Astrocyte (in vitro differentiated cells and primary cell): Measurements from ENCODE around the gene ZNF582. TPM values are rescaled to one million over a fixed set of nuclear protein-coding genes. Genes with fewer than 3 reads are reported as not detected.

ENCODE experiments used
- DNase-seq: peaks from one replicate; pipeline ENCODE4 v3.0.0-alpha.2; 2010; ENCODE audit warnings: low read depth
- FAIRE-seq: peaks from 2 replicates; lab custom pipeline; 2011; peaks lifted over from hg19 to GRCh38; lab: Jason Lieb, UNC
- H2AFZ ChIP-seq: 2 replicates; pipeline ENCODE4 v1.6.0; 2012; ENCODE audit warnings: low read depth, low read length, inconsistent platforms
- H3K27ac ChIP-seq: 2 replicates; pipeline ENCODE4 v1.5.1; 2011; ENCODE audit warnings: low read depth, low read length, inconsistent platforms
- H3K27me3 ChIP-seq: 2 replicates; pipeline ENCODE4 v1.6.0; 2011; ENCODE audit warnings: low read length, inconsistent platforms; ENCODE audit not compliant: insufficient read depth
- H3K36me3 ChIP-seq: 2 replicates; pipeline ENCODE4 v1.5.1; 2011; ENCODE audit warnings: low read length, inconsistent platforms; ENCODE audit not compliant: insufficient read depth
- H3K4me1 ChIP-seq: 2 replicates; pipeline ENCODE4 v1.5.1; 2011; ENCODE audit warnings: low read length, inconsistent platforms; ENCODE audit not compliant: insufficient read depth
- H3K4me2 ChIP-seq: 2 replicates; pipeline ENCODE4 v1.6.0; 2012; ENCODE audit warnings: low read length, inconsistent platforms
- H3K4me3 ChIP-seq: 2 replicates; pipeline ENCODE4 v1.5.1; 2011; ENCODE audit warnings: low read depth, mild to moderate bottlenecking, low read length, inconsistent platforms; ENCODE audit not compliant: insufficient read depth
- H3K79me2 ChIP-seq: 2 replicates; pipeline ENCODE4 v1.6.0; 2012; ENCODE audit warnings: mild to moderate bottlenecking, low read length, inconsistent platforms; ENCODE audit not compliant: insufficient read depth
- H3K9ac ChIP-seq: 2 replicates; pipeline ENCODE4 v1.6.0; 2012; ENCODE audit warnings: mild to moderate bottlenecking, low read length, inconsistent platforms
- H3K9me3 ChIP-seq: 2 replicates; pipeline ENCODE4 v1.5.1; 2012; ENCODE audit warnings: low read depth, mild to moderate bottlenecking, low read length, inconsistent platforms; ENCODE audit not compliant: insufficient read depth
- H4K20me1 ChIP-seq: 2 replicates; pipeline ENCODE4 v1.6.0; 2012; ENCODE audit warnings: low read length, inconsistent platforms; ENCODE audit not compliant: insufficient read depth
- H3K27ac Mint-ChIP-seq: one replicate; pipeline ENCODE4 v1.8.0; 2021; ENCODE audit warnings: mild to moderate bottlenecking, mixed read lengths; ENCODE audit not compliant: unreplicated experiment
- H3K27me3 Mint-ChIP-seq: one replicate; pipeline ENCODE4 v1.8.0; 2021; ENCODE audit warnings: low read depth, mixed read lengths; ENCODE audit not compliant: unreplicated experiment
- H3K36me3 Mint-ChIP-seq: one replicate; pipeline ENCODE4 v1.8.0; 2021; ENCODE audit warnings: low read depth, mixed read lengths; ENCODE audit not compliant: unreplicated experiment
- H3K4me1 Mint-ChIP-seq: one replicate; pipeline ENCODE4 v1.8.0; 2021; ENCODE audit warnings: low read depth, mixed read lengths; ENCODE audit not compliant: unreplicated experiment
- H3K4me3 Mint-ChIP-seq: one replicate; pipeline ENCODE4 v1.8.0; 2021; ENCODE audit warnings: mild to moderate bottlenecking, moderate library complexity, mixed read lengths; ENCODE audit not compliant: unreplicated experiment
- H3K9me3 Mint-ChIP-seq: one replicate; pipeline ENCODE4 v1.8.0; 2021; ENCODE audit warnings: mild to moderate bottlenecking, mixed read lengths; ENCODE audit not compliant: unreplicated experiment
- EZH2 ChIP-seq: IDR thresholded peaks from 2 replicates; pipeline ENCODE4 v1.6.1; 2012; ENCODE audit warnings: mild to moderate bottlenecking, low read length, inconsistent platforms; ENCODE audit not compliant: insufficient read depth
- total RNA-seq: library from RNA; stranded (reverse); gene quantifications from 2 replicates; pipeline ENCODE4 v1.2.1, GENCODE V29; 2021
- TF ChIP-seq, protein P1 (sequence below): IDR thresholded peaks from 2 replicates; pipeline ENCODE4 v1.5.1; 2011; ENCODE audit warnings: low read depth, mild to moderate bottlenecking, inconsistent platforms, low read length, moderate library complexity; ENCODE audit not compliant: insufficient read depth

The ZNF582 gene
- total RNA-seq, 1 donor from 2014 or later = 4.9 TPM

DNA sequence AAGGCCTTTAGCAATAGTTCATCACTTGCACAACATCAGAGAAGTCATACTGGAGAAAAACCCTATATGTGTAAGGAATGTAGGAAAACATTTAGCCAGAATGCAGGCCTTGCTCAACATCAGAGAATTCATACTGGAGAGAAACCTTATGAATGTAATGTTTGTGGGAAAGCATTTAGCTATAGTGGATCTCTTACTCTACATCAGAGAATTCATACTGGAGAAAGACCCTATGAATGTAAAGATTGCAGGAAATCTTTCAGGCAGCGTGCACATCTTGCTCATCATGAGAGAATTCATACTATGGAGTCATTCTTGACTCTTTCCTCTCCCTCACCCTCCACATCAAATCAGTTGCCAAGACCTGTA is 30.6 kb upstream of the ZNF582 start:
- no peak for TF ChIP-seq EZH2
- TF ChIP-seq, protein P1, sequence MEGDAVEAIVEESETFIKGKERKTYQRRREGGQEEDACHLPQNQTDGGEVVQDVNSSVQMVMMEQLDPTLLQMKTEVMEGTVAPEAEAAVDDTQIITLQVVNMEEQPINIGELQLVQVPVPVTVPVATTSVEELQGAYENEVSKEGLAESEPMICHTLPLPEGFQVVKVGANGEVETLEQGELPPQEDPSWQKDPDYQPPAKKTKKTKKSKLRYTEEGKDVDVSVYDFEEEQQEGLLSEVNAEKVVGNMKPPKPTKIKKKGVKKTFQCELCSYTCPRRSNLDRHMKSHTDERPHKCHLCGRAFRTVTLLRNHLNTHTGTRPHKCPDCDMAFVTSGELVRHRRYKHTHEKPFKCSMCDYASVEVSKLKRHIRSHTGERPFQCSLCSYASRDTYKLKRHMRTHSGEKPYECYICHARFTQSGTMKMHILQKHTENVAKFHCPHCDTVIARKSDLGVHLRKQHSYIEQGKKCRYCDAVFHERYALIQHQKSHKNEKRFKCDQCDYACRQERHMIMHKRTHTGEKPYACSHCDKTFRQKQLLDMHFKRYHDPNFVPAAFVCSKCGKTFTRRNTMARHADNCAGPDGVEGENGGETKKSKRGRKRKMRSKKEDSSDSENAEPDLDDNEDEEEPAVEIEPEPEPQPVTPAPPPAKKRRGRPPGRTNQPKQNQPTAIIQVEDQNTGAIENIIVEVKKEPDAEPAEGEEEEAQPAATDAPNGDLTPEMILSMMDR = no peak
- Histone ChIP-seq H3K4me1 (no peaks in the 10 kb centered on the region), H2AFZ (no peak overlapping the region), H3K4me2 (no peak overlapping the region), H3K27ac (no peak overlapping the region), H3K27me3 (no peaks in the 10 kb centered on the region), H3K9ac (no peak overlapping the region), H4K20me1 (no peaks in the 10 kb centered on the region), H3K79me2 (no peaks in the 10 kb centered on the region), H3K4me3 (no peak overlapping the region), H3K36me3 (peaks cover 16% of the 10 kb centered on the region), H3K9me3 (peaks cover 57% of the 10 kb centered on the region)
- Mint-ChIP-seq H3K36me3 (peaks cover 59% of the 10 kb centered on the region), H3K4me1 (no peaks in the 10 kb centered on the region), H3K27me3 (no peaks in the 10 kb centered on the region), H3K27ac (no peak overlapping the region), H3K4me3 (no peak overlapping the region), H3K9me3 (peaks cover 77% of the 10 kb centered on the region)
- DNase-seq (no peak), FAIRE-seq (peak; percentile 52)

DNA sequence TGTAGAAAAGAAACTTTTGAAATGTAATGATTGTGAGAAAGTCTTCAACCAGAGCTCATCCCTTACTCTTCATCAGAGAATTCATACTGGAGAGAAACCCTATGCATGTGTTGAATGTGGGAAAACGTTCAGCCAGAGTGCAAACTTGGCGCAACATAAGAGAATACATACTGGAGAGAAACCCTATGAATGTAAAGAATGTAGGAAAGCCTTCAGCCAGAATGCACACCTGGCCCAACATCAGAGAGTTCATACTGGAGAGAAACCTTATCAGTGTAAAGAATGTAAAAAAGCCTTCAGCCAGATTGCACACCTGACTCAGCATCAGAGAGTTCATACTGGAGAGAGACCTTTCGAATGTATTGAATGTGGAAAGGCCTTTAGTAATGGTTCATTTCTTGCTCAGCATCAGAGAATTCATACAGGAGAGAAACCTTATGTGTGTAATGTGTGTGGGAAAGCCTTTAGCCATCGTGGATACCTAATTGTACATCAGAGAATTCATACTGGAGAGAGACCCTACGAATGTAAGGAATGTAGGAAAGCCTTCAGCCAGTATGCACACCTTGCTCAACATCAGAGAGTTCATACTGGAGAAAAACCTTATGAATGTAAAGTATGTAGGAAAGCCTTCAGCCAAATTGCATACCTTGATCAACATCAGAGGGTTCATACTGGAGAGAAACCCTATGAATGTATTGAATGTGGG is 30.1 kb upstream of the ZNF582 start:
- Histone ChIP-seq H3K27ac (no peak overlapping the region), H3K9ac (no peak overlapping the region), H4K20me1 (no peaks in the 10 kb centered on the region), H3K4me1 (no peaks in the 10 kb centered on the region), H3K36me3 (peaks cover 16% of the 10 kb centered on the region), H3K27me3 (no peaks in the 10 kb centered on the region), H3K4me2 (no peak overlapping the region), H2AFZ (no peak overlapping the region), H3K9me3 (peaks cover 54% of the 10 kb centered on the region), H3K4me3 (no peak overlapping the region), H3K79me2 (no peaks in the 10 kb centered on the region)
- TF ChIP-seq, protein P1 = no peak
- TF ChIP-seq EZH2 = no peak
- FAIRE-seq (no peak), DNase-seq (no peak)
- H3K4me3 Mint-ChIP-seq = no peak overlapping the region
- no peaks in the 10 kb centered on the region for H3K4me1 Mint-ChIP-seq
- H3K36me3 Mint-ChIP-seq = peaks cover 65% of the 10 kb centered on the region
- H3K27ac Mint-ChIP-seq = no peak overlapping the region
- no peaks in the 10 kb centered on the region for H3K27me3 Mint-ChIP-seq
- peaks cover 82% of the 10 kb centered on the region for H3K9me3 Mint-ChIP-seq

DNA sequence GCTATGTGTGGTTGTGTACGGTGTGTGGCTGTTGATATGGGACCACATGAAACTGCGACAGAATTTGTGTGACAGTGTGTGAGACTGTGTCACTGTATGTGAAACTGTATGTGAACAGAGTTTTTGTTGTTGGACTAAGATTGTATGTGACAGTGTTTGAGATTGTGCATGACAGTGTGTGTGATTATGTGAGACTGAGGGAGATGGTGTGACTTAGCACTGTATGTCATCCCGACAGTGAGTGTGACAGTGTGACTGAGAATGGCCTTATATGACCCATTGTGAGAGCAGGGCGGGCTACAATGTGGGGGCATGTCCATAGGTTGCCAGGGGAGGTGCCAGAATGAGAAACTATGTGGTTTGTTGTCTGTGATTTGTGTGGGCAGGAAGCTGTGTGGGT is 11.7 kb upstream of the ZNF582 start:
- Mint-ChIP-seq H3K9me3 (peaks cover 57% of the 10 kb centered on the region), H3K4me3 (peak overlapping the region; percentile 90), H3K4me1 (peaks cover 9% of the 10 kb centered on the region), H3K27ac (no peak overlapping the region), H3K36me3 (peaks cover 64% of the 10 kb centered on the region), H3K27me3 (no peaks in the 10 kb centered on the region)
- Histone ChIP-seq H3K27me3 (no peaks in the 10 kb centered on the region), H3K27ac (no peak overlapping the region), H3K4me1 (peaks cover 12% of the 10 kb centered on the region), H3K9ac (peak overlapping the region; percentile 91), H3K36me3 (peaks cover 29% of the 10 kb centered on the region), H4K20me1 (no peaks in the 10 kb centered on the region), H3K4me2 (peak overlapping the region; percentile 94), H2AFZ (peak overlapping the region; percentile 99), H3K79me2 (peaks cover 20% of the 10 kb centered on the region), H3K9me3 (peaks cover 38% of the 10 kb centered on the region), H3K4me3 (peak overlapping the region; percentile 97)
- no peak for TF ChIP-seq EZH2
- TF ChIP-seq, protein P1 = no peak
- DNase-seq (no peak), FAIRE-seq (no peak)
